WTC11 (cell line): Measurements from ENCODE around the gene SUPT7L. TPM values are rescaled to one million over a fixed set of nuclear protein-coding genes. Genes with fewer than 3 reads are reported as not detected.

Source experiments
- ATAC-seq: fragments of 200-7000 bp; cut with Tn5 transposase; 2 replicates; pipeline ENCODE4 v1.10.0; 2021; ENCODE audit warnings: mild to moderate bottlenecking, moderate library complexity
- CTCF ChIA-PET: fragments of 300-600 bp; sonication (Branson Sonifier 250); formaldehyde crosslinking; loops from one replicate; lab custom pipeline; 2021; ENCODE audit warnings: antibody characterized with exemption; lab: Charles Lee
- POLR2A ChIA-PET: fragments of 350-600 bp; sonication (Branson Sonifier 250); formaldehyde crosslinking; loops from one replicate; lab custom pipeline; 2021; ENCODE audit warnings: antibody characterized with exemption; lab: Charles Lee
- DNase-seq: peaks from one replicate; pipeline ENCODE4 v3.0.0; 2021; ENCODE audit warnings: low spot score
- H3K27ac Mint-ChIP-seq: 2 replicates; pipeline ENCODE4 v1.8.0; 2021; ENCODE audit warnings: mixed read lengths
- H3K27me3 Mint-ChIP-seq: 2 replicates; pipeline ENCODE4 v1.8.0; 2021; ENCODE audit warnings: low read depth, mild to moderate bottlenecking, moderate library complexity, mixed read lengths
- H3K36me3 Mint-ChIP-seq: 2 replicates; pipeline ENCODE4 v1.8.0; 2021; ENCODE audit warnings: mixed read lengths
- H3K4me1 Mint-ChIP-seq: 2 replicates; pipeline ENCODE4 v1.8.0; 2022; ENCODE audit warnings: mixed read lengths
- H3K4me3 Mint-ChIP-seq: 2 replicates; pipeline ENCODE4 v1.8.0; 2021; ENCODE audit warnings: mild to moderate bottlenecking, moderate library complexity, mixed read lengths
- H3K9me3 Mint-ChIP-seq: 2 replicates; pipeline ENCODE4 v1.8.0; 2021; ENCODE audit warnings: mixed read lengths
- NR3C1 ChIP-seq: sonication (generic); formaldehyde crosslinking; conservative IDR thresholded peaks from 2 replicates; pipeline ENCODE4 v1.8.1; 2023; ENCODE audit warnings: low read depth, mild to moderate bottlenecking, missing genetic modification reagents
- PRDM15 ChIP-seq: sonication (generic); formaldehyde crosslinking; IDR thresholded peaks from 2 replicates; pipeline ENCODE4 v1.8.0; 2022; ENCODE audit warnings: missing genetic modification reagents
- RELA ChIP-seq: sonication (generic); formaldehyde crosslinking; IDR thresholded peaks from 2 replicates; pipeline ENCODE4 v1.8.1; 2022; ENCODE audit warnings: missing genetic modification reagents, mild to moderate bottlenecking, borderline replicate concordance
- ZNF425 ChIP-seq: fragments of 250-450 bp; sonication (Bioruptor Pico); conservative IDR thresholded peaks from 2 replicates; pipeline ENCODE4 v1.9.0; 2021; ENCODE audit warnings: mild to moderate bottlenecking
- total RNA-seq: library from RNA; stranded (reverse); gene quantifications from 3 replicates; pipeline ENCODE4 v1.2.3, GENCODE V29; 2021

SUPT7L gene
- total RNA-seq, 1 experiment from 2014 or later: 22.6 TPM

GRCh38 chr2:27613985-27614384, 49.4 kb downstream of the SUPT7L start:
- ChIA-PET POLR2A (no interaction called here), CTCF (no interaction called here)
- Mint-ChIP-seq H3K9me3 (no peaks in the 10 kb centered on the region), H3K27me3 (no peaks in the 10 kb centered on the region), H3K4me3 (no peak overlapping the region), H3K4me1 (no peaks in the 10 kb centered on the region), H3K36me3 (peaks cover 40% of the 10 kb centered on the region), H3K27ac (no peak overlapping the region)
- no peak for TF ChIP-seq ZNF425 (CRISPR knock-in tag)
- DNase-seq: no peak
- ATAC-seq: no peak

GRCh38 chr2:27606611-27607010, 56.8 kb downstream of the SUPT7L start:
- peaks cover 43% of the 10 kb centered on the region for H3K36me3 Mint-ChIP-seq
- no peak for DNase-seq
- H3K27ac Mint-ChIP-seq: no peak overlapping the region
- H3K4me3 Mint-ChIP-seq: no peak overlapping the region
- no peak for ATAC-seq
- ChIA-PET CTCF (no interaction called here), POLR2A (no interaction called here)
- H3K27me3 Mint-ChIP-seq: no peaks in the 10 kb centered on the region
- H3K4me1 Mint-ChIP-seq: no peaks in the 10 kb centered on the region
- TF ChIP-seq NR3C1 (CRISPR knock-in tag): no peak
- no peak for TF ChIP-seq RELA (CRISPR knock-in tag)
- TF ChIP-seq PRDM15 (CRISPR knock-in tag): no peak
- no peaks in the 10 kb centered on the region for H3K9me3 Mint-ChIP-seq

Other genes starting within 250 kb of the SUPT7L start
- gene NRBP1, start 235.0 kb downstream of the SUPT7L start, total RNA-seq: 108 to 110 TPM (median 108 TPM) in 3 replicates
- gene KRTCAP3, start 221.2 kb downstream of the SUPT7L start, total RNA-seq: 41.9 to 50.0 TPM (median 49.2 TPM) in 3 replicates
- 19.8 to 25.3 TPM (median 22.7 TPM) in 3 replicates for gene IFT172, start 173.9 kb downstream of the SUPT7L start, total RNA-seq
- gene FNDC4, start 168.4 kb downstream of the SUPT7L start, total RNA-seq: 12.5 to 14.1 TPM (median 13.0 TPM) in 3 replicates
- gene GCKR, start 166.8 kb downstream of the SUPT7L start, total RNA-seq: 0.64 to 1.1 TPM (median 0.72 TPM) in 3 replicates
- gene ZNF512, start 80.6 kb downstream of the SUPT7L start, total RNA-seq: 31.1 to 34.2 TPM (median 33.2 TPM) in 3 replicates
- gene CCDC121, start 34.6 kb downstream of the SUPT7L start, total RNA-seq: 1.9 to 2.9 TPM (median 2.0 TPM) in 3 replicates
- 35.9 to 38.4 TPM (median 37.8 TPM) in 3 replicates for gene GPN1, start 34.6 kb downstream of the SUPT7L start, total RNA-seq
- gene SLC4A1AP, start 275 bp upstream of the SUPT7L start, total RNA-seq: 17.8 to 20.1 TPM (median 19.3 TPM) in 3 replicates
- gene MRPL33, start 108.1 kb upstream of the SUPT7L start, total RNA-seq: 52.5 to 60.6 TPM (median 58.3 TPM) in 3 replicates
- gene RBKS, start 226.8 kb upstream of the SUPT7L start, total RNA-seq: 1.2 to 1.7 TPM (median 1.6 TPM) in 3 replicates
- 16.5 to 21.5 TPM (median 21.0 TPM) in 3 replicates for gene BABAM2, start 227.1 kb upstream of the SUPT7L start, total RNA-seq